ENCODE data around the gene NARS2.
"Not testable (repeated sequence)": the region's sequence is repeated elsewhere in the genome, so short reads cannot be mapped to it uniquely, and the experiment has no call there.

The NARS2 gene

GRCh38 chr11:78574386-78575381, at the start of gene NARS2:
Gene NARS2, minus strand, starts transcription at chr11:78574864. Its CDS starts 376 bp downstream, at chr11:78574488.
- peak; percentile 99 for DNase-seq

- no peak for DNase-seq
Measured at GRCh38 chr11:78622666-78623065, 48.0 kb upstream of the NARS2 start.

- DNase-seq: no peak
Measured at GRCh38 chr11:78620159-78620558, 45.5 kb upstream of the NARS2 start.

- no peak for DNase-seq
Measured at GRCh38 chr11:78615724-78616123, 41.1 kb upstream of the NARS2 start.

- no peak for DNase-seq
Measured at GRCh38 chr11:78613378-78613813, 38.7 kb upstream of the NARS2 start.

- DNase-seq: no peak
Measured at GRCh38 chr11:78612721-78613377, 38.2 kb upstream of the NARS2 start.

GRCh38 chr11:78609321-78609720, 34.7 kb upstream of the NARS2 start:
- not testable (repeated sequence) for DNase-seq

GRCh38 chr11:78607696-78608095, 33.0 kb upstream of the NARS2 start:
- DNase-seq: no peak

GRCh38 chr11:78606667-78607066, 32.0 kb upstream of the NARS2 start:
- no peak for DNase-seq

- DNase-seq: no peak
Measured at GRCh38 chr11:78605296-78605695, 30.6 kb upstream of the NARS2 start.

- DNase-seq: no peak
Measured at GRCh38 chr11:78603792-78604191, 29.1 kb upstream of the NARS2 start.

- not testable (repeated sequence) for DNase-seq
Measured at GRCh38 chr11:78602771-78603170, 28.1 kb upstream of the NARS2 start.

GRCh38 chr11:78601066-78601465, 26.4 kb upstream of the NARS2 start:
- DNase-seq: not testable (repeated sequence)

GRCh38 chr11:78597579-78597978, 22.9 kb upstream of the NARS2 start:
- not testable (repeated sequence) for DNase-seq

GRCh38 chr11:78595436-78596130, 20.9 kb upstream of the NARS2 start:
- DNase-seq: no peak

- DNase-seq: no peak
Measured at GRCh38 chr11:78594814-78595213, 20.1 kb upstream of the NARS2 start.

- DNase-seq: no peak
Measured at GRCh38 chr11:78588517-78588916, 13.9 kb upstream of the NARS2 start.

GRCh38 chr11:78587446-78587845, 12.8 kb upstream of the NARS2 start:
- no peak for DNase-seq

GRCh38 chr11:78586452-78587046, 11.9 kb upstream of the NARS2 start:
- DNase-seq: no peak

GRCh38 chr11:78583889-78584288, 9.2 kb upstream of the NARS2 start:
- DNase-seq: no peak

GRCh38 chr11:78577495-78577894, 2.8 kb upstream of the NARS2 start:
- DNase-seq: no peak

- no peak for DNase-seq
Measured at GRCh38 chr11:78576549-78577097, 2.0 kb upstream of the NARS2 start.

GRCh38 chr11:78575478-78575877, 814 bp upstream of the NARS2 start:
- no peak for DNase-seq

All from activated CD8-positive, alpha-beta memory T cell treated with anti-CD3 and anti-CD28 coated beads for 24 hours (primary cell).